Keratinocyte (primary cell): ENCODE results near the gene RACGAP1. TPM values are rescaled to one million over a fixed set of nuclear protein-coding genes. Genes with fewer than 3 reads are reported as not detected.

ENCODE experiments used
- DNase-seq: peaks from one replicate; pipeline ENCODE4 v3.0.0-alpha.2; 2011; ENCODE audit warnings: low read depth, missing footprints, low spot score
- FAIRE-seq: peaks from 2 replicates; lab custom pipeline; 2011; peaks lifted over from hg19 to GRCh38; lab: Jason Lieb, UNC
- H2AFZ ChIP-seq: 2 replicates; pipeline ENCODE4 v1.6.0; 2012; ENCODE audit warnings: low read length, control low read depth, inconsistent platforms; ENCODE audit not compliant: control insufficient read depth
- H3K27ac ChIP-seq: 2 replicates; pipeline ENCODE4 v1.5.1; 2011; ENCODE audit warnings: low read length; ENCODE audit not compliant: control insufficient read depth, insufficient read depth
- H3K27me3 ChIP-seq: 3 replicates; pipeline ENCODE4 v1.6.0; 2011; ENCODE audit warnings: low read length; ENCODE audit not compliant: control insufficient read depth, insufficient read depth; ENCODE audit errors: extremely low read depth
- H3K36me3 ChIP-seq, 2 experiments: 2 replicates in 1 of 2; 3 replicates in 1 of 2; pipeline ENCODE4 v1.5.1; 2011; ENCODE audit warnings: low read length in 2 of 2, mild to moderate bottlenecking in 1 of 2; ENCODE audit not compliant: control insufficient read depth in 2 of 2, insufficient read depth in 2 of 2; ENCODE audit errors: extremely low read depth in 1 of 2
- H3K4me1 ChIP-seq: 3 replicates; pipeline ENCODE4 v1.5.1; 2011; ENCODE audit warnings: low read length; ENCODE audit not compliant: control insufficient read depth, insufficient read depth; ENCODE audit errors: extremely low read depth
- H3K4me2 ChIP-seq: 3 replicates; pipeline ENCODE4 v1.6.0; 2011; ENCODE audit warnings: low read depth, low read length; ENCODE audit not compliant: control insufficient read depth, insufficient read depth; ENCODE audit errors: extremely low read depth
- H3K4me3 ChIP-seq, 3 experiments: fragments of 200-600 bp in 1 of 3; sonication (generic) in 1 of 3; 2 replicates in 2 of 3; 3 replicates in 1 of 3; pipeline ENCODE4 v1.5.1; 2011 to 2016; ENCODE audit warnings: low read length in 3 of 3, mild to moderate bottlenecking in 3 of 3, control low read depth in 2 of 3, inconsistent platforms in 1 of 3, low read depth in 1 of 3, mixed read lengths in 1 of 3, mixed run types in 1 of 3, moderate library complexity in 1 of 3; ENCODE audit not compliant: control insufficient read depth in 2 of 3, insufficient read depth in 2 of 3; ENCODE audit errors: extremely low read depth in 1 of 3
- H3K79me2 ChIP-seq: 2 replicates; pipeline ENCODE4 v1.6.0; 2012; ENCODE audit warnings: low read length; ENCODE audit not compliant: control insufficient read depth, insufficient read depth
- H3K9ac ChIP-seq: 3 replicates; pipeline ENCODE4 v1.6.0; 2011; ENCODE audit warnings: low read length; ENCODE audit not compliant: control insufficient read depth, insufficient read depth; ENCODE audit errors: extremely low read depth
- H3K9me1 ChIP-seq: 3 replicates; pipeline ENCODE4 v1.6.0; 2011; ENCODE audit warnings: low read length; ENCODE audit not compliant: control insufficient read depth, insufficient read depth; ENCODE audit errors: extremely low read depth
- H3K9me3 ChIP-seq: 2 replicates; pipeline ENCODE4 v1.5.1; 2012; ENCODE audit warnings: low read depth, low read length; ENCODE audit not compliant: control insufficient read depth
- H4K20me1 ChIP-seq: 3 replicates; pipeline ENCODE4 v1.6.0; 2011; ENCODE audit warnings: low read length; ENCODE audit not compliant: control insufficient read depth, insufficient read depth; ENCODE audit errors: extremely low read depth
- CTCF ChIP-seq, 3 experiments: IDR thresholded peaks in 1 of 3; conservative IDR thresholded peaks in 1 of 3; optimal IDR thresholded peaks in 1 of 3; 2 replicates in 2 of 3; 3 replicates in 1 of 3; pipeline versions ENCODE3 to v1.5.1; 2011; ENCODE audit warnings: low read length in 3 of 3, mild to moderate bottlenecking in 3 of 3, moderate library complexity in 2 of 3, control low read depth in 1 of 3, inconsistent platforms in 1 of 3; ENCODE audit not compliant: insufficient read depth in 2 of 3; ENCODE audit errors: extremely low read depth in 1 of 3
- EZH2 ChIP-seq: IDR thresholded peaks from one replicate; pipeline ENCODE4 v1.6.1; 2012; ENCODE audit warnings: inconsistent platforms, mild to moderate bottlenecking, low read length, moderate library complexity
- dilution Hi-C: fragments of 300-500 bp; cut with MboI; formaldehyde crosslinking; loops from one replicate; pipeline ENCODE4 v1.7.0; 2020; ENCODE audit warnings: low sequenced_read_pairs; ENCODE audit not compliant: extremely low pct_ligation_motif_present
- polyA plus RNA-seq, 5 experiments: library from polyadenylated mRNA; depleted of rRNA in 3 of 5; stranded (reverse) in 3 of 5; stranded (forward) in 1 of 5; unstranded in 1 of 5; fragments of >200 nt; gene quantifications; 1 replicate in 1 of 5; 2 replicates in 3 of 5; 3 replicates in 1 of 5; pipeline versions ENCODE4 v1.2.1 to v1.2.3, GENCODE V29; 2011 to 2012; ENCODE audit warnings: missing spikeins in 2 of 5, low read depth in 1 of 5, low replicate concordance in 1 of 5

Gene RACGAP1
- polyA plus RNA-seq, 1 donor (not counting 4 experiments of a cell fraction or from before 2014, with no cell fraction given) = 57.1 TPM

GRCh38 chr12:49963976-49964815 lies 61.1 kb downstream of the RACGAP1 start:
- dilution Hi-C loops = no loop called here
- FAIRE-seq (no peak), DNase-seq (no peak)
- no peaks in the 10 kb centered on the region for H3K9me3 ChIP-seq
- peaks cover 62% of the 10 kb centered on the region for H3K27me3 ChIP-seq
- H4K20me1 ChIP-seq = no peaks in the 10 kb centered on the region
- no peak overlapping the region for H3K4me3 ChIP-seq
- H3K27ac ChIP-seq = no peak overlapping the region
- no peaks in the 10 kb centered on the region for H3K36me3 ChIP-seq
- peaks cover 15% of the 10 kb centered on the region for H3K4me1 ChIP-seq
- H3K9me1 ChIP-seq = no peaks in the 10 kb centered on the region
- H3K4me2 ChIP-seq = no peak overlapping the region
- H3K9ac ChIP-seq = no peak overlapping the region
- no peak overlapping the region for H2AFZ ChIP-seq
- TF ChIP-seq CTCF (optimal IDR thresholded peaks at IDR 0.05 in 1 of 3, IDR thresholded peaks at IDR 0.05 in 1 of 3, conservative IDR thresholded peaks at IDR 0.05 in 1 of 3; ENCODE audit: extremely low read depth in 1 of 3, insufficient read depth in 2 of 3, low read length in 3 of 3) (no peak), EZH2 (no peak)
- H3K79me2 ChIP-seq = no peaks in the 10 kb centered on the region

GRCh38 chr12:49962861-49963765 lies 62.2 kb downstream of the RACGAP1 start:
- Histone ChIP-seq H3K27me3 (peaks cover 72% of the 10 kb centered on the region), H3K4me1 (peaks cover 15% of the 10 kb centered on the region), H3K79me2 (no peaks in the 10 kb centered on the region), H3K9ac (no peak overlapping the region), H3K27ac (no peak overlapping the region), H2AFZ (no peak overlapping the region), H3K9me3 (no peaks in the 10 kb centered on the region), H4K20me1 (no peaks in the 10 kb centered on the region), H3K4me3 (no peak overlapping the region), H3K9me1 (no peaks in the 10 kb centered on the region), H3K4me2 (peak overlapping the region; percentile 37), H3K36me3 (no peaks in the 10 kb centered on the region)
- TF ChIP-seq EZH2 (no peak), CTCF (optimal IDR thresholded peaks at IDR 0.05 in 1 of 3, IDR thresholded peaks at IDR 0.05 in 1 of 3, conservative IDR thresholded peaks at IDR 0.05 in 1 of 3; ENCODE audit: extremely low read depth in 1 of 3, insufficient read depth in 2 of 3, low read length in 3 of 3) (no peak)
- peak; percentile 77 for FAIRE-seq
- dilution Hi-C loops = no loop called here
- peak; percentile 21 for DNase-seq
